HepG2 (cell line): ENCODE data around the gene SERPINF2. TPM values are rescaled to one million over a fixed set of nuclear protein-coding genes. Genes with fewer than 3 reads are reported as not detected.
A peak's percentile ranks its signal among the peaks of the same experiment; 100 is the strongest.

ENCODE experiments used
- GATA4 ChIP-seq: sonication (generic); IDR thresholded peaks from 2 replicates; pipeline ENCODE4 v1.6.1; 2016; ENCODE audit warnings: antibody characterized with exemption, low read depth, borderline replicate concordance
- JUNB ChIP-seq: sonication (generic); formaldehyde crosslinking; IDR thresholded peaks from 2 replicates; pipeline ENCODE4 v1.8.0; 2022; ENCODE audit warnings: missing genetic modification reagents, mild to moderate bottlenecking, borderline replicate concordance
- MXD4 ChIP-seq: IDR thresholded peaks from 2 replicates; pipeline ENCODE4 v1.6.1; 2016; ENCODE audit warnings: mild to moderate bottlenecking, missing biosample characterization, missing genetic modification reagents
- PHF5A ChIP-seq: IDR thresholded peaks from one replicate; pipeline ENCODE4 v1.6.1; 2018; ENCODE audit warnings: low read depth, missing genetic modification reagents; ENCODE audit not compliant: unreplicated experiment
- ZBTB2 ChIP-seq: sonication (generic); formaldehyde crosslinking; IDR thresholded peaks from 2 replicates; pipeline ENCODE4 v1.8.0; 2022; ENCODE audit warnings: low read depth, missing genetic modification reagents
- ZMAT3 ChIP-seq: sonication (generic); formaldehyde crosslinking; conservative IDR thresholded peaks from 2 replicates; pipeline ENCODE4 v1.7.0; 2021; ENCODE audit warnings: missing genetic modification reagents
- ZNF337 ChIP-seq: sonication (generic); formaldehyde crosslinking; IDR thresholded peaks from 2 replicates; pipeline ENCODE4 v1.5.1; 2020; ENCODE audit warnings: missing genetic modification reagents, low read depth, mild to moderate bottlenecking, borderline replicate concordance
- ZNF800 ChIP-seq: sonication (generic); formaldehyde crosslinking; IDR thresholded peaks from 2 replicates; pipeline ENCODE4 v1.4.0; 2020; ENCODE audit warnings: missing genetic modification reagents
- ZXDC ChIP-seq: sonication (generic); formaldehyde crosslinking; IDR thresholded peaks from 2 replicates; pipeline ENCODE4 v1.5.0; 2020; ENCODE audit warnings: mild to moderate bottlenecking, missing genetic modification reagents
- polyA plus RNA-seq, 8 experiments: library from polyadenylated mRNA; depleted of rRNA in 3 of 8; stranded (reverse) in 7 of 8; unstranded in 1 of 8; fragments of >200 nt; fragmentation: Illumina TruSeq in 4 of 8; extraction: Trizol in 4 of 8; gene quantifications; 2 replicates each; pipeline versions ENCODE4 v1.2.1 to v1.2.3, GENCODE V29; 2011 to 2016; ENCODE audit warnings: low read depth in 4 of 8, missing spikeins in 1 of 8, mixed read lengths in 1 of 8; ENCODE audit not compliant: insufficient read depth in 1 of 8
- total RNA-seq, 5 experiments: library from RNA; depleted of rRNA; stranded (reverse); fragments of >200 nt; fragmentation: Illumina TruSeq; extraction: Trizol; gene quantifications; 2 replicates each; pipeline ENCODE4 v1.2.3, GENCODE V29; 2016; ENCODE audit warnings: low read depth in 1 of 5
- TF ChIP-seq, protein P1 (sequence below): sonication (generic); formaldehyde crosslinking; IDR thresholded peaks from 2 replicates; pipeline ENCODE4 v1.4.0; 2020; ENCODE audit warnings: missing genetic modification reagents, mild to moderate bottlenecking, borderline replicate concordance

SERPINF2 gene
- total and polyA plus RNA-seq, 2 of the 13 experiments (the other 11 are each of a cell fraction or from before 2014, with no cell fraction given), result 309 to 548 TPM

DNA sequence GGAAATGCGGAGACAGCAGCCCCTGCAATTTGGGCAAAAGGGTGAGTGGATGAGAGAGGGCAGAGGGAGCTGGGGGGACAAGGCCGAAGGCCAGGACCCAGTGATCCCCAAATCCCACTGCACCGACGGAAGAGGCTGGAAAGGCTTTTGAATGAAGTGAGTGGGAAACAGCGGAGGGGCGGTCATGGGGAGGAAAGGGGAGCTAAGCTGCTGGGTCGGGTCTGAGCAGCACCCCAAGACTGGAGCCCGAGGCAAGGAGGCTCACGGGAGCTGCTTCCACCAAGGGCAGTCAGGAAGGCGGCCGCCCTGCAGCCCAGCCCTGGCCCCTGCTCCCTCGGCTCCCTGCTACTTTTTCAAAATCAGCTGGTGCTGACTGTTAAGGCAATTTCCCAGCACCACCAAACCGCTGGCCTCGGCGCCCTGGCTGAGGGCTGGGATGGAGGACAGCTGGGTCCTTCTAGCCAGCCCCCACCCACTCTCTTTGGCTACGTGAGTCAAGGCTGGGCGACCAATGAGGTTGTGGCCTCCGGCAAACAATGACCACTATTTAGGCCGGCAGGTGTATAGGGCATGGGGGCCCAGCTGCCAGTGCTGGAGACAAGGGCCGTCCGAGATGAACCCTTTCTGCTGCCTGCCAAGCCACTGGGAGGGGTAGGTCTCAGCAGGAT is 19.7 kb downstream of the SERPINF2 start (continued):
- no peak for TF ChIP-seq JUNB (CRISPR knock-in tag)
- peak; percentile 20; the same call in 1 of the 2 replicates for TF ChIP-seq ZNF800 (CRISPR knock-in tag)
- TF ChIP-seq MXD4 (CRISPR knock-in tag), result no peak
- no peak for TF ChIP-seq ZXDC
- no peak for TF ChIP-seq ZNF337 (CRISPR knock-in tag)
- no peak for TF ChIP-seq ZBTB2 (CRISPR knock-in tag)
- peak; percentile 18; the same call in 1 of the 2 replicates for TF ChIP-seq GATA4
- no peak for TF ChIP-seq ZMAT3 (CRISPR knock-in tag)
- TF ChIP-seq PHF5A, result no peak
- TF ChIP-seq, protein P1, sequence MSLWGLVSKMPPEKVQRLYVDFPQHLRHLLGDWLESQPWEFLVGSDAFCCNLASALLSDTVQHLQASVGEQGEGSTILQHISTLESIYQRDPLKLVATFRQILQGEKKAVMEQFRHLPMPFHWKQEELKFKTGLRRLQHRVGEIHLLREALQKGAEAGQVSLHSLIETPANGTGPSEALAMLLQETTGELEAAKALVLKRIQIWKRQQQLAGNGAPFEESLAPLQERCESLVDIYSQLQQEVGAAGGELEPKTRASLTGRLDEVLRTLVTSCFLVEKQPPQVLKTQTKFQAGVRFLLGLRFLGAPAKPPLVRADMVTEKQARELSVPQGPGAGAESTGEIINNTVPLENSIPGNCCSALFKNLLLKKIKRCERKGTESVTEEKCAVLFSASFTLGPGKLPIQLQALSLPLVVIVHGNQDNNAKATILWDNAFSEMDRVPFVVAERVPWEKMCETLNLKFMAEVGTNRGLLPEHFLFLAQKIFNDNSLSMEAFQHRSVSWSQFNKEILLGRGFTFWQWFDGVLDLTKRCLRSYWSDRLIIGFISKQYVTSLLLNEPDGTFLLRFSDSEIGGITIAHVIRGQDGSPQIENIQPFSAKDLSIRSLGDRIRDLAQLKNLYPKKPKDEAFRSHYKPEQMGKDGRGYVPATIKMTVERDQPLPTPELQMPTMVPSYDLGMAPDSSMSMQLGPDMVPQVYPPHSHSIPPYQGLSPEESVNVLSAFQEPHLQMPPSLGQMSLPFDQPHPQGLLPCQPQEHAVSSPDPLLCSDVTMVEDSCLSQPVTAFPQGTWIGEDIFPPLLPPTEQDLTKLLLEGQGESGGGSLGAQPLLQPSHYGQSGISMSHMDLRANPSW, result no peak
